ENCODE measurements around the gene MLST8. TPM values are rescaled to one million over a fixed set of nuclear protein-coding genes. Genes with fewer than 3 reads are reported as not detected.

MLST8 gene
- total RNA-seq, 1 experiment from 2014 or later, result 28.6 TPM

Other genes starting within 250 kb of the MLST8 start
- 305 and 403 TPM in 2 replicates for gene NDUFB10, start 245.9 kb upstream of the MLST8 start, total RNA-seq (2014; rRNA removed; shearing (Covaris generic))
- 4,719 and 5,018 TPM in 2 replicates for gene RPS2, start 240.6 kb upstream of the MLST8 start, total RNA-seq (2014; rRNA removed; shearing (Covaris generic))
- gene RNF151, start 238.6 kb upstream of the MLST8 start, total RNA-seq (2014; rRNA removed; shearing (Covaris generic)), result not detected in 2 replicates
- gene TBL3, start 233.4 kb upstream of the MLST8 start, total RNA-seq (2014; rRNA removed; shearing (Covaris generic)), result 91.7 and 104 TPM in 2 replicates
- 1.3 TPM in 1 of 2 replicates, not detected in the other for gene NOXO1, start 224.0 kb upstream of the MLST8 start, total RNA-seq (2014; rRNA removed; shearing (Covaris generic))
- 75.1 and 77.8 TPM in 2 replicates for gene GFER, start 221.3 kb upstream of the MLST8 start, total RNA-seq (2014; rRNA removed; shearing (Covaris generic))
- 38.6 and 60.0 TPM in 2 replicates for gene SYNGR3, start 215.5 kb upstream of the MLST8 start, total RNA-seq (2014; rRNA removed; shearing (Covaris generic))
- 28.4 and 30.8 TPM in 2 replicates for gene ZNF598, start 195.6 kb upstream of the MLST8 start, total RNA-seq (2014; rRNA removed; shearing (Covaris generic))
- gene NPW, start 185.7 kb upstream of the MLST8 start, total RNA-seq (2014; rRNA removed; shearing (Covaris generic)), result 2.0 and 2.3 TPM in 2 replicates
- gene NHERF2, start 178.6 kb upstream of the MLST8 start, total RNA-seq (2014; rRNA removed; shearing (Covaris generic)), result 14.0 and 17.1 TPM in 2 replicates
- 104 and 108 TPM in 2 replicates for gene NTHL1, start 157.6 kb upstream of the MLST8 start, total RNA-seq (2014; rRNA removed; shearing (Covaris generic))
- 37.6 and 42.6 TPM in 2 replicates for gene TSC2, start 157.5 kb upstream of the MLST8 start, total RNA-seq (2014; rRNA removed; shearing (Covaris generic))
- 45.6 and 64.4 TPM in 2 replicates for gene PKD1, start 69.6 kb upstream of the MLST8 start, total RNA-seq (2014; rRNA removed; shearing (Covaris generic))
- gene RAB26, start 56.8 kb upstream of the MLST8 start, total RNA-seq (2014; rRNA removed; shearing (Covaris generic)), result 9.2 and 10.7 TPM in 2 replicates
- 147 and 153 TPM in 2 replicates for gene TRAF7, start 49.7 kb upstream of the MLST8 start, total RNA-seq (2014; rRNA removed; shearing (Covaris generic))
- gene CASKIN1, start 8.8 kb upstream of the MLST8 start, total RNA-seq (2014; rRNA removed; shearing (Covaris generic)), result 1.5 and 2.0 TPM in 2 replicates
- 3.9 and 7.4 TPM in 2 replicates for gene BRICD5, start 5.4 kb downstream of the MLST8 start, total RNA-seq (2014; rRNA removed; shearing (Covaris generic))
- 42.5 and 57.4 TPM in 2 replicates for gene PGP, start 9.4 kb downstream of the MLST8 start, total RNA-seq (2014; rRNA removed; shearing (Covaris generic))
- gene E4F1, start 18.1 kb downstream of the MLST8 start, total RNA-seq (2014; rRNA removed; shearing (Covaris generic)), result 33.4 and 36.8 TPM in 2 replicates
- gene DNASE1L2, start 31.0 kb downstream of the MLST8 start, total RNA-seq (2014; rRNA removed; shearing (Covaris generic)), result 0.48 and 0.69 TPM in 2 replicates
- gene ECI1, start 46.1 kb downstream of the MLST8 start, total RNA-seq (2014; rRNA removed; shearing (Covaris generic)), result 115 and 122 TPM in 2 replicates
- 282 and 306 TPM in 2 replicates for gene RNPS1, start 62.7 kb downstream of the MLST8 start, total RNA-seq (2014; rRNA removed; shearing (Covaris generic))
- 6.2 and 6.6 TPM in 2 replicates for gene ABCA3, start 135.3 kb downstream of the MLST8 start, total RNA-seq (2014; rRNA removed; shearing (Covaris generic))
- 81.5 and 82.6 TPM in 2 replicates for gene CCNF, start 224.0 kb downstream of the MLST8 start, total RNA-seq (2014; rRNA removed; shearing (Covaris generic))

All from H7 (cell line).